ENCODE measurements around the gene ESAM. TPM values are rescaled to one million over a fixed set of nuclear protein-coding genes. Genes with fewer than 3 reads are reported as not detected.
A peak's percentile ranks its signal among the peaks of the same experiment; 100 is the strongest.

Gene ESAM, protein sequence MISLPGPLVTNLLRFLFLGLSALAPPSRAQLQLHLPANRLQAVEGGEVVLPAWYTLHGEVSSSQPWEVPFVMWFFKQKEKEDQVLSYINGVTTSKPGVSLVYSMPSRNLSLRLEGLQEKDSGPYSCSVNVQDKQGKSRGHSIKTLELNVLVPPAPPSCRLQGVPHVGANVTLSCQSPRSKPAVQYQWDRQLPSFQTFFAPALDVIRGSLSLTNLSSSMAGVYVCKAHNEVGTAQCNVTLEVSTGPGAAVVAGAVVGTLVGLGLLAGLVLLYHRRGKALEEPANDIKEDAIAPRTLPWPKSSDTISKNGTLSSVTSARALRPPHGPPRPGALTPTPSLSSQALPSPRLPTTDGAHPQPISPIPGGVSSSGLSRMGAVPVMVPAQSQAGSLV
- not detected in 2 replicates for total RNA-seq

DNA sequence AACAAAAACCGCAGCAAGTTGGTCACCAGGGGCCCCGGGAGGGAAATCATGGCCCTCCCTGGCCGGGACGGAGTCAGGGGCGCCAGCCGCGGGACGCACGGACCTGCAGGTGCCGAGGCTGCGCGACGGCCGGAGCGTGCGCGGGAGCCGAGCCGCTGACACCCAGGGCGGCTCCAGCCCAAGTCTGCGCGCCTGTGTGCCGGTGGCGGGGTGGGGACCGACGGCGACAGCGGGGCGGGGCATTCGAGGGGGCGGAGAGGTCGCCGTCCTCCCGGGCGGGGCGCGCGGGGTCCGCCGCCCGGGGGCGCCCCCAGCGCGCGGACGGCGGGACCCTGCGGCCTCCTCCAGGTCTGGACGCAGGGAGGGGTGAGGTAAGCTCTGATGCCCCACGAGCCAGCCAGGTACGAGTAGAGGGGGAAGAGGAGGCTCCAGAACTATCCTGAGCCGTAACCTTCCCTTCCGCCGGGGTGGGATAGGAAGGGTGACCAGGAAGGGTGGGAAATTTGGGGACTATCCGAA is at the start of gene ESAM:
ESAM (minus strand) TSS at position 186 of the 519 bp plus-strand sequence; CDS start at position 50, 136 bp downstream.
- no peaks in the 10 kb centered on the region for H3K36me3 ChIP-seq (ENCODE audit: control insufficient read depth, insufficient read depth, low read length)
- FAIRE-seq: no peak
- TF ChIP-seq, protein P1, sequence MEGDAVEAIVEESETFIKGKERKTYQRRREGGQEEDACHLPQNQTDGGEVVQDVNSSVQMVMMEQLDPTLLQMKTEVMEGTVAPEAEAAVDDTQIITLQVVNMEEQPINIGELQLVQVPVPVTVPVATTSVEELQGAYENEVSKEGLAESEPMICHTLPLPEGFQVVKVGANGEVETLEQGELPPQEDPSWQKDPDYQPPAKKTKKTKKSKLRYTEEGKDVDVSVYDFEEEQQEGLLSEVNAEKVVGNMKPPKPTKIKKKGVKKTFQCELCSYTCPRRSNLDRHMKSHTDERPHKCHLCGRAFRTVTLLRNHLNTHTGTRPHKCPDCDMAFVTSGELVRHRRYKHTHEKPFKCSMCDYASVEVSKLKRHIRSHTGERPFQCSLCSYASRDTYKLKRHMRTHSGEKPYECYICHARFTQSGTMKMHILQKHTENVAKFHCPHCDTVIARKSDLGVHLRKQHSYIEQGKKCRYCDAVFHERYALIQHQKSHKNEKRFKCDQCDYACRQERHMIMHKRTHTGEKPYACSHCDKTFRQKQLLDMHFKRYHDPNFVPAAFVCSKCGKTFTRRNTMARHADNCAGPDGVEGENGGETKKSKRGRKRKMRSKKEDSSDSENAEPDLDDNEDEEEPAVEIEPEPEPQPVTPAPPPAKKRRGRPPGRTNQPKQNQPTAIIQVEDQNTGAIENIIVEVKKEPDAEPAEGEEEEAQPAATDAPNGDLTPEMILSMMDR (IDR thresholded peaks at IDR 0.05; ENCODE audit: insufficient read depth, low read length, severe bottlenecking): no peak
- peak within 1 kb of the TSS; percentile 39 for H3K4me3 ChIP-seq (ENCODE audit: low read depth, low read length)
- H3K27me3 ChIP-seq (ENCODE audit: control insufficient read depth, insufficient read depth, low read length): peaks cover 16% of the 10 kb centered on the region
- no peak for DNase-seq (ENCODE audit: low read depth)

DNA sequence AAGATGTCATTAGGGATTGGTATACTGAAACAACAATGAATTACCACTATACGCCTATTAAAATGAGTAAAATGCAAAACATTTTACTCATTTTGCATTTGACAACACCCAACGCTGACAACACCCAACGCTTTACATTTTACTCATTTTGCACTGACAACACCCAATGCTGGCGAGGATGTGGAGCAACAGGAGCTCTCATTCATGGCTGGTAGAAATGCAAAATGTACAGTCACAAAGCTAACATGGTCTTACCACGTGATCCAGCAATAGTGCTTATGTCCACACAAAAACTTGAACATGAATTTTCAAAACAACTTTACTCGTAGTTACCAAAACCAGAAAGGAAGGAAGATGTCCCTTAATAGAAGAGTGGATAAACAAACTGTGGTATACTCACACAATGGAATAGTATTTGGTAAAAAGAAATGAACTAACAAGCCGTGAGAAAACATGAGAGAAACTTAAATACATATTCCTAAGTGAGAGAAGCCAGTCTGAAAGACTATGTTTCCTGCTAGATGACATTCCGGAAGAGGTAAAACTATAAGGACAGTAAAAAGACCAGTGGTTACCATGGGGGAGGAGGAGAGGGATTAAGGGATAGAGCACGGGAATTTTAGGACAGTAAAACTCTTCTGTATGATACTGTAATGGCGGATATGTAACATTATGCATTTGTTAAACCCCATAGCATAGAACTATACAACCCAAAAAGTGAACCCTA is 49.5 kb upstream of the ESAM start:
- no peak for DNase-seq (ENCODE audit: low read depth)
- Histone ChIP-seq H3K4me3 (ENCODE audit: low read depth, low read length) (no peak overlapping the region), H3K27me3 (ENCODE audit: control insufficient read depth, insufficient read depth, low read length) (no peaks in the 10 kb centered on the region), H3K36me3 (ENCODE audit: control insufficient read depth, insufficient read depth, low read length) (no peaks in the 10 kb centered on the region)
- FAIRE-seq: no peak
- TF ChIP-seq, protein P1 (IDR thresholded peaks at IDR 0.05; ENCODE audit: insufficient read depth, low read length, severe bottlenecking): no peak

DNA sequence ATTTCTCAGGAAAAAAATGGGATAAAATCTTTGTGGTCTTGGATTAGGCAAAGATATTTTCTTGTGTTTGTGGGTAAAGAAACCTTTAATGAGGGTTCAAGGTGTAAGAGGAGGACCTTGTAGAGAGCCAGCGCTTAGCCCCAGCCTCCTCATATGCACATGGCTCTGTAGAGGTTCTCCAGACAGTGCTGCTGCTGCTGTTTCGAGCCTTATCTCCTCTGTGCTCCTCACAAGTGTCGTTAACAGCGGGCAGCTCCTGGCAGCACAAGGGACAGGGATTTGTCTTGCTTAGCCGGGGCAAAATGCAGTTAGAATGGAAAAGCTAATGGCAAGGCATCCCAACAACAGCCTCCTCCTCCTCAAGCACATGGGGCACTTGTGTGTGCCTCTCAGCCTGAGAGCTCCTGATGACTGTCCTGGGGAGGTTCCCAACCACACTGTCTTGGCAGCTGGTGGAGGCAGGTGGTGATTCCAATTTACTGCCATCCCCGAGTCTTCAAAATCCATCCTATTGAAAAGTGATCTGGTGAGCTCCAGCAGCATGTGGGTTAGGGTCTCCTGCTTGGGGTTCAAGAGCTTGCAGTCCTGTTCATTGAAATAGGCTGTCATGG is 45.7 kb upstream of the ESAM start:
- no peak for DNase-seq (ENCODE audit: low read depth)
- FAIRE-seq: no peak
- Histone ChIP-seq H3K27me3 (ENCODE audit: control insufficient read depth, insufficient read depth, low read length) (no peaks in the 10 kb centered on the region), H3K4me3 (ENCODE audit: low read depth, low read length) (no peak overlapping the region), H3K36me3 (ENCODE audit: control insufficient read depth, insufficient read depth, low read length) (no peaks in the 10 kb centered on the region)
- TF ChIP-seq, protein P1 (IDR thresholded peaks at IDR 0.05; ENCODE audit: insufficient read depth, low read length, severe bottlenecking): no peak

DNA sequence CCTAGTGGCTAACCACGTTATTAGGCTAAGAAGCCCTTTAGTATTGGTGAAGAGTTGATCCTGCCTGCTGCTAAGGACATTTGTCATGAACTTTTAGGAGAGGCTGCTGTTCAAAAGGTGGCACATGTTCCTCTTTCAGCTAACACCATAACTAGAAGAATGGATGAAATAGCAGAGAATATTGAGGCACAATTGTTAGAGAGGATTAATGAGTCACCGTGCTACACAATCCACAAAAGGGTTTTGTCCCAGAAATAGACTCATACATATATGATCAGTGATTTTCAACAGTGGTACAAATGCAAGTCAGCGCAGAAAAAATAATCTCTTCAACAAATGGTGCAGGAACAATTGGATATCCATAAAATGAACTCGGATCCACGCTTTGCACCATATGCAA is 45.1 kb upstream of the ESAM start:
- no peak for FAIRE-seq
- H3K4me3 ChIP-seq (ENCODE audit: low read depth, low read length): no peak overlapping the region
- H3K27me3 ChIP-seq (ENCODE audit: control insufficient read depth, insufficient read depth, low read length): no peaks in the 10 kb centered on the region
- H3K36me3 ChIP-seq (ENCODE audit: control insufficient read depth, insufficient read depth, low read length): no peaks in the 10 kb centered on the region
- no peak for DNase-seq (ENCODE audit: low read depth)
- TF ChIP-seq, protein P1 (IDR thresholded peaks at IDR 0.05; ENCODE audit: insufficient read depth, low read length, severe bottlenecking): no peak

DNA sequence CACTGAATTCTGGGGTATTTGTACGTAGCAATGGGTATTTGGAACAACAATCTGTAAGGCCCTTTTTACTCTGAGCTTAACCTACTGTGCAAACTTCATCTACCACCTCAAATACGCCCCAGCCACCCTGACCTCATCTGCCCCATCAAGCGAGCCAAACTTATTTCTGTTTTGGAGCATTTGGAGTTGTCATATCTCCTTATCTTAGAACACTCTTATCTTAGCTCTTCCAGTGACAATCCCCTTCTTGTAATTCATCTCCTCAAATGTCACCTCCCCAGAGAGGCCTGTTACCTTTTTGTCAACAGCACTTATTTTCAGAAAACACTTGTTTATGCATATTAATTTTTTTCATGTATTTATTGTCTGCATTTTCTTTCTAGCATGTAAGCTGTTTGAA is 42.8 kb upstream of the ESAM start:
- no peak for DNase-seq (ENCODE audit: low read depth)
- TF ChIP-seq, protein P1 (IDR thresholded peaks at IDR 0.05; ENCODE audit: insufficient read depth, low read length, severe bottlenecking): no peak
- no peak for FAIRE-seq

More for the DNA sequence above, 42.8 kb upstream of the ESAM start:
- Histone ChIP-seq H3K36me3 (ENCODE audit: control insufficient read depth, insufficient read depth, low read length) (no peaks in the 10 kb centered on the region), H3K27me3 (ENCODE audit: control insufficient read depth, insufficient read depth, low read length) (no peaks in the 10 kb centered on the region), H3K4me3 (ENCODE audit: low read depth, low read length) (no peak overlapping the region)

Measured in bronchial epithelial cell (primary cell).